Urinary bladder (tissue), 4 donors: Measurements from ENCODE around the gene EDIL3. TPM values are rescaled to one million over a fixed set of nuclear protein-coding genes. Genes with fewer than 3 reads are reported as not detected.

Experiments used
- DNase-seq: peaks from one replicate; pipeline ENCODE4 v3.0.0-alpha.2; 2015; ENCODE audit errors: extremely low spot score
- H3K27ac ChIP-seq: one replicate; pipeline ENCODE4 v1.5.1; 2013; ENCODE audit warnings: low read depth, mild to moderate bottlenecking, moderate library complexity
- H3K36me3 ChIP-seq: one replicate; pipeline ENCODE4 v1.6.1; 2013; ENCODE audit warnings: mild to moderate bottlenecking, moderate library complexity; ENCODE audit not compliant: insufficient read depth
- H3K4me1 ChIP-seq: one replicate; pipeline ENCODE4 v1.6.1; 2013; ENCODE audit warnings: mild to moderate bottlenecking, moderate library complexity; ENCODE audit not compliant: insufficient read depth
- H3K4me3 ChIP-seq: one replicate; pipeline ENCODE4 v1.5.1; 2013; ENCODE audit warnings: low read depth, low read length
- WGBS: extraction: QIAGEN DNeasy Blood & Tissue Kit; methylation state at CpG from one replicate; pipeline ENCODE4 v1.1.7; 2013; 5-methylcytosine and 5-hydroxymethylcytosine counted together
- polyA plus RNA-seq: library from polyadenylated mRNA; stranded (reverse); fragments of 200-250 nt; gene quantifications from one replicate; pipeline ENCODE4 v1.2.3, GENCODE V29; 2013
- total RNA-seq: library from RNA; depleted of rRNA; stranded (reverse); fragments of >200 nt; gene quantifications from one replicate; pipeline ENCODE4 v1.2.3, GENCODE V29; 2014
- donor health status: healthy with polysubstance abuse.
- donor health status: healthy.

EDIL3 gene
- total and polyA plus RNA-seq, 2 donors: 19.2 to 45.5 TPM

- H3K27ac ChIP-seq: peak overlapping the region; percentile 11
- no peaks in the 10 kb centered on the region for H3K4me1 ChIP-seq
- peak overlapping the region; percentile 56 for H3K4me3 ChIP-seq
- H3K36me3 ChIP-seq: no peaks in the 10 kb centered on the region
- whole genome bisulfite sequencing: under 1% methylated on average over 73 of the region's 73 CpGs
- no peak for DNase-seq
These were observed 670 bp downstream of the EDIL3 start for GRCh38 chr5:84383816-84384603.

DNA sequence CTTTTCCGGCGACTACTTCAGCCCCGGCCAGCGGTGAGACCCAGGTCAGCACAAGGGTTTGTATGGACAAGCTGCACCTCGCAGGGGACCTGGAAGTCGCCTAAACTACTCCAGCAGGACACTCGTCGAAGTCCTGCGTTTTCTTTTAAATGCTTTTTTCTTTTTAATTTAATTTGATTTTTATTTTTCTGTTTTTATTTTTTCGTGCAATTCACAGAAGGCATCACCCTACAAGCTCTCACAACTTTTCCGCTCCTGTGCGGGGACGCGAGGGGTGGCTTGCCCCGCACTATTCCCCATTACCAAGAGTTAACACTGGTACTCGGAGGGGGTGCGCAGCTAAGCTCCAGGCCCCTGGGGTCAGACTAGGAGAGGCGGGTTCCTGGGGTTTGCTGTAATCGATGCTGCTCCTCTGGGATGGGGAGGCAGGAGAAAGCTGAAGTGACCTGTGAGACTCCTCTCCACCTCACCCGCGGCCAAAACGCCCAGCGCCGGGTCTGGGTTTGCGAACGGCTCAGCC lies 1.3 kb downstream of the EDIL3 start:
- no peaks in the 10 kb centered on the region for H3K4me1 ChIP-seq
- H3K36me3 ChIP-seq: no peaks in the 10 kb centered on the region
- peak overlapping the region; percentile 56 for H3K4me3 ChIP-seq
- 3% methylated on average over 26 of the region's 26 CpGs for WGBS
- DNase-seq: no peak
- peak overlapping the region; percentile 11 for H3K27ac ChIP-seq

DNA sequence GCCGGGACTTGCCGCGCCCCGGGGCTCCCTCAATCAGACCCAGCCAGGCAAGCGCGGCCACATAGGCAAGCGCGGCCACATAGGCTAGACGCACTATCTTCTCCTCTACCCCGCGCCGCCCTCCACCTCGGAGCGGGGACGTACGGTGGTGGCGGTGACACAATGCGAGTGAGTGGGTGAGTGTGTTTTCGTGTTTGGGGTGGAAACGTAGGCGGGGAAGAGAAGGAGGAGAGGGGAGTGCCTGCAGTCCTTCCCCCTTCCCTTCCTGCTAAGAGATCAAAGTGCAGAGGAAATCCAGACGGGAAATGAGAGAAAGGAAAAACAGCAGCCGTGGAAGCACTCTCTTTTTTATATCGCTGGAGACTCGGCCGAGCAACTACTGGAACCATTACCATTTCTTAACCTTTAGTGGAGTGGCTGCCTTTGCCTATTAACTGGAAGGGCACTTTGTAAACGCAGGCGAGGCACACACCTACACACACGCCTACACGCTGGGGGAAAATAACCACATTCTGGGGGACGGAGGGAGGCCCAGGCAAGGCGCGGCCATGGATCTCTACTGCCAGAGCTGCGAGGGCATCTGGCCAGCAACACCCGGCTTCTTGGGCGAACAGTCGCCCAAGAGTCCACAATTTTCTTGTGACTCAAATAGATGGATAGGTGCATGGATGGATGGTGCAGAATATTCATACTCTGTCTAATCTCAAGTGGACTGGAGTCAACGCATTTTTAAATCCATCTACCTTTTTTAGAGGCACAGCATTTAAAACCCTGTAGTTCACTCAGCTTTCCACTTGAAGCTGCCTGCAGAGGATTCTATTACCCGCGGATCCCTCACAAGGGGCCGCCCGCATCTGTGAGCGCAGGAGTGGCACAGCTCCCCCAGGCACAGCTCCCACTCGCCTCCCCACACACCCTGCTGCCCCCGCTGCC lies 2.1 kb downstream of the EDIL3 start:
- H3K4me1 ChIP-seq: no peaks in the 10 kb centered on the region
- no peak for DNase-seq
- no peaks in the 10 kb centered on the region for H3K36me3 ChIP-seq
- WGBS: 1% methylated on average over 45 of the region's 45 CpGs
- peak overlapping the region; percentile 56 for H3K4me3 ChIP-seq
- H3K27ac ChIP-seq: no peak overlapping the region

- 33% methylated on average over 14 of the region's 14 CpGs for WGBS
- Histone ChIP-seq H3K36me3 (no peaks in the 10 kb centered on the region), H3K27ac (no peak overlapping the region), H3K4me3 (peak overlapping the region; percentile 56), H3K4me1 (no peaks in the 10 kb centered on the region)
- no peak for DNase-seq
These were observed 2.9 kb downstream of the EDIL3 start for GRCh38 chr5:84381502-84382362.

GRCh38 chr5:84379749-84380148 lies 4.9 kb downstream of the EDIL3 start:
- WGBS: 77% methylated on average over 2 of the region's 2 CpGs
- DNase-seq: no peak
- Histone ChIP-seq H3K4me1 (no peaks in the 10 kb centered on the region), H3K36me3 (no peaks in the 10 kb centered on the region), H3K4me3 (no peak overlapping the region), H3K27ac (no peak overlapping the region)

GRCh38 chr5:84378961-84379360 lies 5.7 kb downstream of the EDIL3 start:
- no peak for DNase-seq
- Histone ChIP-seq H3K27ac (no peak overlapping the region), H3K36me3 (no peaks in the 10 kb centered on the region), H3K4me1 (no peaks in the 10 kb centered on the region), H3K4me3 (no peak overlapping the region)
- WGBS: 29% methylated on average over 2 of the region's 2 CpGs

GRCh38 chr5:84378420-84378819 lies 6.3 kb downstream of the EDIL3 start:
- Histone ChIP-seq H3K36me3 (no peaks in the 10 kb centered on the region), H3K4me3 (no peak overlapping the region), H3K27ac (no peak overlapping the region), H3K4me1 (no peaks in the 10 kb centered on the region)
- 39% methylated on average over 1 of the region's 1 CpG for WGBS
- DNase-seq: no peak

GRCh38 chr5:84376346-84376745 lies 8.3 kb downstream of the EDIL3 start:
- WGBS: 75% methylated on average over 1 of the region's 1 CpG

GRCh38 chr5:84374568-84374967 lies 10.1 kb downstream of the EDIL3 start:
- Histone ChIP-seq H3K4me1 (no peaks in the 10 kb centered on the region), H3K4me3 (no peak overlapping the region), H3K36me3 (no peaks in the 10 kb centered on the region), H3K27ac (no peak overlapping the region)
- DNase-seq: no peak
- WGBS: 86% methylated on average over 4 of the region's 4 CpGs

More at GRCh38 chr5:84376346-84376745, 8.3 kb downstream of the EDIL3 start:
- no peak for DNase-seq
- H3K36me3 ChIP-seq: no peaks in the 10 kb centered on the region
- H3K4me1 ChIP-seq: no peaks in the 10 kb centered on the region
- H3K4me3 ChIP-seq: no peak overlapping the region
- H3K27ac ChIP-seq: no peak overlapping the region

DNA sequence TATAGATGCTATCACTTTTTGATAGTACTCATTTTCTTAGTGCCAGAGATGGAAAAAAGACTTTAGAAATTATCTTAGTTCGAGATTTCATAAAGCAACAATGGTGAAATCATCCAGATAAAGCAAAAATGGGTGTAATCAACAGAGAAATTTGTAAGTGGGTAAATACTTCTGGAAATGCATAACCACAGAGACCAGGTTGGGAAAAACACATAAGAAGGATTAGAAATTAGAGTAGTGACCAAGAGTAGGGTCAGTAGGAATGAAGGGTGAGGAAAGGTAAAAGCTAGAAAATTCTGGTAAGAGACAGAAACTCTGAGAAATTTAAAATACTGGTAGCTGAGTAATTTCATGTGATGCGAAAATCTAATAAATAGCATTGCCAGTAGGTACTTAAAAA lies 11.2 kb downstream of the EDIL3 start:
- Histone ChIP-seq H3K4me1 (no peaks in the 10 kb centered on the region), H3K27ac (no peak overlapping the region), H3K4me3 (no peak overlapping the region), H3K36me3 (no peaks in the 10 kb centered on the region)
- 87% methylated on average over 2 of the region's 2 CpGs for WGBS
- no peak for DNase-seq

GRCh38 chr5:84372066-84372695 lies 12.5 kb downstream of the EDIL3 start:
- Histone ChIP-seq H3K4me1 (no peaks in the 10 kb centered on the region), H3K36me3 (no peaks in the 10 kb centered on the region), H3K4me3 (no peak overlapping the region), H3K27ac (no peak overlapping the region)
- DNase-seq: no peak
- WGBS: 38% methylated on average over 9 of the region's 9 CpGs

DNA sequence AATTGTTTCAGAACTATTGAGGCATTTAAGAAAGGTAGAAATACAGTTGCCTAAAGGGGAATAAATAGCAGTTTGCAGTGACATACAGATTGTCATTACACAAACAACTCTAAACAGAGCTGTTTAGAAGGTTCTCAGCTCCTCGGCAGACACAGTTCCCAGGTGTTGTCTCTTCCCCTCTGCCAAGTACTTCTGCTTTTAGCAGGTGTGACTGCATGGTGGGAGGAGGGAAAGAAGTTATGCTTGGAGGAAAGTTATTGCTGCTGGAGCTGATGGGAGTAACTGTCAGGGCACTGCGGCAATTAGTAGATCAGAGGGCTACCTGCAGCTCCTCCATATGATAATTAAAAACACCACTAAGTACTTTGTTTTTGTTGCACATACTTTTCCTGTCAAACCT lies 14.5 kb downstream of the EDIL3 start:
- no peak for DNase-seq
- no peak overlapping the region for H3K4me3 ChIP-seq
- 47% methylated on average over 2 of the region's 2 CpGs for WGBS
- H3K4me1 ChIP-seq: no peaks in the 10 kb centered on the region
- no peak overlapping the region for H3K27ac ChIP-seq
- H3K36me3 ChIP-seq: no peaks in the 10 kb centered on the region

DNA sequence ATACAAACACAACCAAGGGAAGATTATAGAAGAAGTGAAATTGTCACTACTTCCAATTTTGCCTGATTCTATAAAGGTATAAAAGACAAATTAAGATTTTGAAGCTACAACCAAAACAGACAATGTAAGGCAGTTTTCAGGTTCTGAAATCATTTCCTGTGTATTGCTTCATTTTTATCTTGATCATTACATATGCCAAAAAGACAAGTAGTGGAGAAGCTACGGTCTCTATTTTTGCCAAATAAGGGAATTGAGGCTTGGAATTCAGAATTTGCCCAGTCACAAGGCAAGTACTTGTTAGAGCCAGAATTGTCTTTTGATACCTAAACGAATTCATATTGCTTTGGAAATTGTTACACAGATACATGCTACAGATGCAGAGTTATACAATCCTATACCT lies 20.6 kb downstream of the EDIL3 start:
- 74% methylated on average over 2 of the region's 2 CpGs for WGBS
- H3K4me3 ChIP-seq: no peak overlapping the region

More for the DNA sequence above, 20.6 kb downstream of the EDIL3 start:
- Histone ChIP-seq H3K4me1 (no peaks in the 10 kb centered on the region), H3K36me3 (no peaks in the 10 kb centered on the region), H3K27ac (no peak overlapping the region)
- DNase-seq: no peak
